Fibroblast of lung (primary cell): ENCODE measurements around the gene PACSIN2. TPM values are rescaled to one million over a fixed set of nuclear protein-coding genes. Genes with fewer than 3 reads are reported as not detected.

ENCODE experiments used
- DNase-seq, 2 donors: peaks; one replicate each; pipeline versions ENCODE4 v3.0.0 to v3.0.0-alpha.2; 2010; ENCODE audit warnings: low read depth in 2 of 2
- H2AFZ ChIP-seq: 2 replicates; pipeline ENCODE4 v1.5.1; 2012; ENCODE audit warnings: low read length, control low read depth, inconsistent platforms
- H3K27ac ChIP-seq: 2 replicates; pipeline ENCODE4 v1.5.1; 2011; ENCODE audit warnings: low read length, control low read depth; ENCODE audit not compliant: insufficient read depth
- H3K27me3 ChIP-seq: 2 replicates; pipeline ENCODE4 v1.5.1; 2011; ENCODE audit warnings: mild to moderate bottlenecking, low read length; ENCODE audit not compliant: control insufficient read depth, insufficient read depth
- H3K36me3 ChIP-seq: 2 replicates; pipeline ENCODE4 v1.5.1; 2011; ENCODE audit warnings: low read length; ENCODE audit not compliant: control insufficient read depth, insufficient read depth
- H3K4me1 ChIP-seq: 2 replicates; pipeline ENCODE4 v1.5.1; 2011; ENCODE audit warnings: low read length; ENCODE audit not compliant: control insufficient read depth, insufficient read depth; ENCODE audit errors: extremely low read depth
- H3K4me2 ChIP-seq: 2 replicates; pipeline ENCODE4 v1.5.1; 2011; ENCODE audit warnings: low read length, control low read depth; ENCODE audit not compliant: insufficient read depth; ENCODE audit errors: extremely low read depth
- H3K4me3 ChIP-seq, 4 experiments: fragments of 200-600 bp in 1 of 4; sonication (generic) in 1 of 4; replicated peaks in 1 of 4; 2 replicates each; pipeline ENCODE4 v1.5.1; 2011 to 2016; ENCODE audit warnings: low read length in 4 of 4, low read depth in 3 of 4, mild to moderate bottlenecking in 3 of 4, control low read depth in 2 of 4, inconsistent platforms in 1 of 4, mixed read lengths in 1 of 4; ENCODE audit not compliant: insufficient read depth in 1 of 4; ENCODE audit errors: control extremely low read depth in 1 of 4
- H3K79me2 ChIP-seq: 2 replicates; pipeline ENCODE4 v1.5.1; 2012; ENCODE audit warnings: mild to moderate bottlenecking, low read length, inconsistent platforms; ENCODE audit not compliant: control insufficient read depth, insufficient read depth
- H3K9ac ChIP-seq: 2 replicates; pipeline ENCODE4 v1.5.1; 2011; ENCODE audit warnings: mild to moderate bottlenecking, low read length, control low read depth; ENCODE audit not compliant: insufficient read depth
- H3K9me3 ChIP-seq: 2 replicates; pipeline ENCODE4 v1.5.1; 2012; ENCODE audit warnings: low read depth, low read length; ENCODE audit not compliant: control insufficient read depth, insufficient read depth
- H4K20me1 ChIP-seq: 2 replicates; pipeline ENCODE4 v1.5.1; 2011; ENCODE audit warnings: low read length; ENCODE audit not compliant: control insufficient read depth, insufficient read depth; ENCODE audit errors: extremely low read depth
- EZH2 ChIP-seq: IDR thresholded peaks from 2 replicates; pipeline ENCODE4 v1.5.1; 2012; ENCODE audit warnings: low read length, control low read depth, mild to moderate bottlenecking; ENCODE audit errors: missing control alignments
- polyA plus RNA-seq, 2 donors: library from polyadenylated mRNA; depleted of rRNA in 1 of 2; stranded (reverse) in 1 of 2; unstranded in 1 of 2; fragments of >200 nt; gene quantifications; 2 replicates each; pipeline ENCODE4 v1.2.1, GENCODE V29; 2011 to 2012; ENCODE audit warnings: missing spikeins in 1 of 2
- total RNA-seq: library from RNA; depleted of rRNA; stranded (reverse); fragments of >200 nt; gene quantifications from 2 replicates; pipeline ENCODE4 v1.2.1, GENCODE V29; 2014
- TF ChIP-seq, protein P1 (sequence below), 2 donors: IDR thresholded peaks in 1 of 2; conservative IDR thresholded peaks in 1 of 2; 1 replicate in 1 of 2; 2 replicates in 1 of 2; pipeline ENCODE4 v1.5.1; 2011 to 2012; ENCODE audit warnings: low read length in 2 of 2, control low read depth in 1 of 2, inconsistent platforms in 1 of 2, low read depth in 1 of 2, mild to moderate bottlenecking in 1 of 2

PACSIN2 gene
- total and polyA plus RNA-seq, 2 donors (not counting 1 experiment from before 2014, with no cell fraction given), result 30.1 to 41.4 TPM

DNA sequence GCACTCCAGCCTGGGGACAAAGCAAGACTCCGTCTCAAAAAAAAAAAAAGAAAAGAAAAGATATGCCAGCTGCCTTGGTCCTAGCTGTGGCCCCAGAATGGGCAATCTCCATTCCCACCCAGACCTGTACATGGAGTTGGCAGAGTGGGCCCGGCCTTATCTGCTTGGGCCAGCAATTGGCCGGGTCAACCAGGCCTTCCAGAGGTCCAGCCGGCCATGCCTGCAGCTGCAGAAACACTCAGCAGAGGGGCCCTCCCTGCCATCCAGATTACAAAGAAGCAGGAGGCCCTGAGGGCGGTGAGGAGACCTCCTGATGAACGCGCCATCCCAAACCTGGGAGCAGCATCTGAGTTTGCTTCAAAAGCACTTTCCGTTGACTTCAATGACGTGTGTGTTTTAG lies 131.0 kb downstream of the PACSIN2 start:
- H3K36me3 ChIP-seq, result peaks cover 25% of the 10 kb centered on the region
- H3K27me3 ChIP-seq, result no peaks in the 10 kb centered on the region
- no peaks in the 10 kb centered on the region for H3K4me1 ChIP-seq
- H3K9me3 ChIP-seq, result no peaks in the 10 kb centered on the region
- no peak overlapping the region for H3K4me3 ChIP-seq
- H3K27ac ChIP-seq, result no peak overlapping the region
- no peaks in the 10 kb centered on the region for H4K20me1 ChIP-seq
- TF ChIP-seq, protein P1, sequence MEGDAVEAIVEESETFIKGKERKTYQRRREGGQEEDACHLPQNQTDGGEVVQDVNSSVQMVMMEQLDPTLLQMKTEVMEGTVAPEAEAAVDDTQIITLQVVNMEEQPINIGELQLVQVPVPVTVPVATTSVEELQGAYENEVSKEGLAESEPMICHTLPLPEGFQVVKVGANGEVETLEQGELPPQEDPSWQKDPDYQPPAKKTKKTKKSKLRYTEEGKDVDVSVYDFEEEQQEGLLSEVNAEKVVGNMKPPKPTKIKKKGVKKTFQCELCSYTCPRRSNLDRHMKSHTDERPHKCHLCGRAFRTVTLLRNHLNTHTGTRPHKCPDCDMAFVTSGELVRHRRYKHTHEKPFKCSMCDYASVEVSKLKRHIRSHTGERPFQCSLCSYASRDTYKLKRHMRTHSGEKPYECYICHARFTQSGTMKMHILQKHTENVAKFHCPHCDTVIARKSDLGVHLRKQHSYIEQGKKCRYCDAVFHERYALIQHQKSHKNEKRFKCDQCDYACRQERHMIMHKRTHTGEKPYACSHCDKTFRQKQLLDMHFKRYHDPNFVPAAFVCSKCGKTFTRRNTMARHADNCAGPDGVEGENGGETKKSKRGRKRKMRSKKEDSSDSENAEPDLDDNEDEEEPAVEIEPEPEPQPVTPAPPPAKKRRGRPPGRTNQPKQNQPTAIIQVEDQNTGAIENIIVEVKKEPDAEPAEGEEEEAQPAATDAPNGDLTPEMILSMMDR (conservative IDR thresholded peaks at IDR 0.05 in 1 of 2, IDR thresholded peaks at IDR 0.05 in 1 of 2; ENCODE audit: low read depth in 1 of 2, low read length in 2 of 2), result no peak
- TF ChIP-seq EZH2, result no peak
- H3K4me2 ChIP-seq, result no peak overlapping the region
- no peak overlapping the region for H2AFZ ChIP-seq
- H3K9ac ChIP-seq, result no peak overlapping the region
- DNase-seq, result no peak
- no peaks in the 10 kb centered on the region for H3K79me2 ChIP-seq

DNA sequence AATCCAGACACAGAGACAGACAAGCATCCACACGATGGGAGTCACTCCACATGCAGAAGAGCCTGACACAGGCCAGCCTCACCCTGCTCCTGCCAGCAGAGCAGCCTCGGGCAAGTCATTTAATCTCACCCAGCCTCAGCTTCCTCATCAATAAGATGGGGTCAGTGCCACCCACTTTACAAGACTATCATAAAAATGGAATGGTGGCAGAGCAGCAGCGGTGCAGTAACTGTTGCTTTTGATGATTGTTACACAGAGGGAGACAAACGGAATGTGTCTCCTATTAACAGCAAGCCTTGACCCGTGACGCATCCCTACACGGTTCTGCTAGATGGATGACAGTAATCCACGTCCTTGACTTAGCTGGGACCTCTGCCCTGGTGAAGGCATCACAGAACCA lies 131.8 kb downstream of the PACSIN2 start:
- H3K4me2 ChIP-seq, result no peak overlapping the region
- H2AFZ ChIP-seq, result no peak overlapping the region
- no peaks in the 10 kb centered on the region for H3K4me1 ChIP-seq
- no peak overlapping the region for H3K9ac ChIP-seq
- no peak for DNase-seq
- H3K79me2 ChIP-seq, result no peaks in the 10 kb centered on the region
- no peaks in the 10 kb centered on the region for H4K20me1 ChIP-seq
- H3K4me3 ChIP-seq, result no peak overlapping the region
- TF ChIP-seq, protein P1 (conservative IDR thresholded peaks at IDR 0.05 in 1 of 2, IDR thresholded peaks at IDR 0.05 in 1 of 2; ENCODE audit: low read depth in 1 of 2, low read length in 2 of 2), result no peak
- no peak for TF ChIP-seq EZH2
- no peaks in the 10 kb centered on the region for H3K9me3 ChIP-seq
- peaks cover 27% of the 10 kb centered on the region for H3K36me3 ChIP-seq
- no peak overlapping the region for H3K27ac ChIP-seq
- no peaks in the 10 kb centered on the region for H3K27me3 ChIP-seq

GRCh38 chr22:42881982-42882656 lies 132.8 kb downstream of the PACSIN2 start:
- Histone ChIP-seq H4K20me1 (no peaks in the 10 kb centered on the region), H3K27ac (no peak overlapping the region), H3K4me3 (no peak overlapping the region), H3K4me2 (no peak overlapping the region), H3K4me1 (no peaks in the 10 kb centered on the region), H3K9me3 (no peaks in the 10 kb centered on the region), H3K79me2 (no peaks in the 10 kb centered on the region), H3K27me3 (no peaks in the 10 kb centered on the region), H3K9ac (no peak overlapping the region), H3K36me3 (peaks cover 23% of the 10 kb centered on the region), H2AFZ (no peak overlapping the region)
- TF ChIP-seq EZH2, result no peak
- TF ChIP-seq, protein P1 (conservative IDR thresholded peaks at IDR 0.05 in 1 of 2, IDR thresholded peaks at IDR 0.05 in 1 of 2; ENCODE audit: low read depth in 1 of 2, low read length in 2 of 2), result no peak
- DNase-seq, result no peak
